Astrocyte (in vitro differentiated cells and primary cell): ENCODE data around the gene AGPAT1.

Source experiments
- EZH2 ChIP-seq: IDR thresholded peaks from 2 replicates; pipeline ENCODE4 v1.6.1; 2012; ENCODE audit warnings: mild to moderate bottlenecking, low read length, inconsistent platforms; ENCODE audit not compliant: insufficient read depth
- TF ChIP-seq, protein P1 (sequence below): IDR thresholded peaks from 2 replicates; pipeline ENCODE4 v1.5.1; 2011; ENCODE audit warnings: low read depth, mild to moderate bottlenecking, inconsistent platforms, low read length, moderate library complexity; ENCODE audit not compliant: insufficient read depth

DNA sequence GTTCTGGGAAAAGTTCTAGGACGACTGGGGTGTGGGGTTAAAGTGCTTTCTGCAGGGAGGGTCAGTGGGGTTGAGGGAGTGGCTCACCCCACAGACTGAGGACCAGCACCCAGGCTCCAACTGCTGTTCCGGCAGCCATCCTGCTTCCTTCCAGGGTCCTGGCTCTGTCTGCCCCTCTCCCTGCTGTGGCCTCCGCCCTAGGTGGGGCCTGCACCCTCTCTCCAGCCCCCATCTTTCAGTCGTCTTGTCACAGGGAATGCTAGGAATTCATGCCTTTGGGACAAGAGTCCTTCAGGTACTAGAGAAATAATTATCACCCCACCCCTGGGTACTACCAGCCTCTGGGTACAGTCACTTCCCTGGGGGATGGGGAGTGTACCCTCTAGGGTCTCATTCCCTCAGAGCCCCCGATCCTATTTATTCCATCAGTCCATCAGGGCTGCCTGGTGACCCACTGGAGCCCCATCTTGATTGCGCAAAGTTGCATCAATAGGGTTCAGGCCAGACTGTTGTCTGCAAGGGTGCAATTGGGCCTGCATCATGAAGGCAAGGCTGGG is 8.3 kb upstream of the AGPAT1 start, which contains the start of gene AGER:
- TF ChIP-seq, protein P1, sequence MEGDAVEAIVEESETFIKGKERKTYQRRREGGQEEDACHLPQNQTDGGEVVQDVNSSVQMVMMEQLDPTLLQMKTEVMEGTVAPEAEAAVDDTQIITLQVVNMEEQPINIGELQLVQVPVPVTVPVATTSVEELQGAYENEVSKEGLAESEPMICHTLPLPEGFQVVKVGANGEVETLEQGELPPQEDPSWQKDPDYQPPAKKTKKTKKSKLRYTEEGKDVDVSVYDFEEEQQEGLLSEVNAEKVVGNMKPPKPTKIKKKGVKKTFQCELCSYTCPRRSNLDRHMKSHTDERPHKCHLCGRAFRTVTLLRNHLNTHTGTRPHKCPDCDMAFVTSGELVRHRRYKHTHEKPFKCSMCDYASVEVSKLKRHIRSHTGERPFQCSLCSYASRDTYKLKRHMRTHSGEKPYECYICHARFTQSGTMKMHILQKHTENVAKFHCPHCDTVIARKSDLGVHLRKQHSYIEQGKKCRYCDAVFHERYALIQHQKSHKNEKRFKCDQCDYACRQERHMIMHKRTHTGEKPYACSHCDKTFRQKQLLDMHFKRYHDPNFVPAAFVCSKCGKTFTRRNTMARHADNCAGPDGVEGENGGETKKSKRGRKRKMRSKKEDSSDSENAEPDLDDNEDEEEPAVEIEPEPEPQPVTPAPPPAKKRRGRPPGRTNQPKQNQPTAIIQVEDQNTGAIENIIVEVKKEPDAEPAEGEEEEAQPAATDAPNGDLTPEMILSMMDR = no peak
- no peak for TF ChIP-seq EZH2
